NT2/D1 (cell line): Measurements from ENCODE around the gene PCDHGC4.

Source experiments
- DNase-seq: peaks from one replicate; pipeline ENCODE4 v3.0.0-alpha.2; 2011; ENCODE audit warnings: low read depth, low spot score
- H3K27me3 ChIP-seq: 2 replicates; pipeline ENCODE4 v1.6.0; 2011; ENCODE audit warnings: mild to moderate bottlenecking; ENCODE audit not compliant: insufficient read length, insufficient read depth
- H3K36me3 ChIP-seq: 2 replicates; pipeline ENCODE4 v1.6.1; 2011; ENCODE audit warnings: mild to moderate bottlenecking, low read length, mixed read lengths; ENCODE audit not compliant: insufficient read depth, insufficient read length
- H3K4me1 ChIP-seq: 2 replicates; pipeline ENCODE4 v1.5.1; 2011; ENCODE audit not compliant: insufficient read depth, insufficient read length
- H3K4me3 ChIP-seq: 2 replicates; pipeline ENCODE4 v1.5.1; 2011; ENCODE audit warnings: low read depth; ENCODE audit not compliant: insufficient read length
- H3K9ac ChIP-seq: 2 replicates; pipeline ENCODE4 v1.6.0; 2011; ENCODE audit warnings: low read depth; ENCODE audit not compliant: insufficient read length
- H3K9me3 ChIP-seq: 2 replicates; pipeline ENCODE4 v1.5.1; 2011; ENCODE audit warnings: mild to moderate bottlenecking, low read length; ENCODE audit not compliant: insufficient read depth
- SUZ12 ChIP-seq: IDR thresholded peaks from 2 replicates; pipeline ENCODE4 v1.6.1; 2011; ENCODE audit not compliant: insufficient read length, insufficient read depth; ENCODE audit errors: extremely low read depth
- YY1 ChIP-seq: IDR thresholded peaks from 2 replicates; pipeline ENCODE4 v1.6.1; 2011; ENCODE audit not compliant: insufficient read length, insufficient read depth
- ZNF274 ChIP-seq: IDR thresholded peaks from 2 replicates; pipeline ENCODE4 v1.6.1; 2011; ENCODE audit warnings: mild to moderate bottlenecking, low read depth, low read length

PCDHGC4 gene

DNA sequence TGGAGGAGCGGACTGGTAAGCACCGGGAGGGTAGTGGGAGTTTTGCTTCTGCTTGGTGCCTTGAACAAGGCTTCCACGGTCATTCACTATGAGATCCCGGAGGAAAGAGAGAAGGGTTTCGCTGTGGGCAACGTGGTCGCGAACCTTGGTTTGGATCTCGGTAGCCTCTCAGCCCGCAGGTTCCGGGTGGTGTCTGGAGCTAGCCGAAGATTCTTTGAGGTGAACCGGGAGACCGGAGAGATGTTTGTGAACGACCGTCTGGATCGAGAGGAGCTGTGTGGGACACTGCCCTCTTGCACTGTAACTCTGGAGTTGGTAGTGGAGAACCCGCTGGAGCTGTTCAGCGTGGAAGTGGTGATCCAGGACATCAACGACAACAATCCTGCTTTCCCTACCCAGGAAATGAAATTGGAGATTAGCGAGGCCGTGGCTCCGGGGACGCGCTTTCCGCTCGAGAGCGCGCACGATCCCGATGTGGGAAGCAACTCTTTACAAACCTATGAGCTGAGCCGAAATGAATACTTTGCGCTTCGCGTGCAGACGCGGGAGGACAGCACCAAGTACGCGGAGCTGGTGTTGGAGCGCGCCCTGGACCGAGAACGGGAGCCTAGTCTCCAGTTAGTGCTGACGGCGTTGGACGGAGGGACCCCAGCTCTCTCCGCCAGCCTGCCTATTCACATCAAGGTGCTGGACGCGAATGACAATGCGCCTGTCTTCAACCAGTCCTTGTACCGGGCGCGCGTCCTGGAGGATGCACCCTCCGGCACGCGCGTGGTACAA, 8.5 kb upstream of the PCDHGC4 start:
- DNase-seq, result no peak
- H3K9me3 ChIP-seq, result no peaks in the 10 kb centered on the region
- H3K4me1 ChIP-seq, result peaks cover 4% of the 10 kb centered on the region
- H3K27me3 ChIP-seq, result peaks cover 36% of the 10 kb centered on the region
- peak overlapping the region; percentile 72 for H3K4me3 ChIP-seq
- no peaks in the 10 kb centered on the region for H3K36me3 ChIP-seq
- H3K9ac ChIP-seq, result peak overlapping the region; percentile 79
- no peak for TF ChIP-seq ZNF274
- TF ChIP-seq SUZ12, result no peak
- TF ChIP-seq YY1, result no peak

DNA sequence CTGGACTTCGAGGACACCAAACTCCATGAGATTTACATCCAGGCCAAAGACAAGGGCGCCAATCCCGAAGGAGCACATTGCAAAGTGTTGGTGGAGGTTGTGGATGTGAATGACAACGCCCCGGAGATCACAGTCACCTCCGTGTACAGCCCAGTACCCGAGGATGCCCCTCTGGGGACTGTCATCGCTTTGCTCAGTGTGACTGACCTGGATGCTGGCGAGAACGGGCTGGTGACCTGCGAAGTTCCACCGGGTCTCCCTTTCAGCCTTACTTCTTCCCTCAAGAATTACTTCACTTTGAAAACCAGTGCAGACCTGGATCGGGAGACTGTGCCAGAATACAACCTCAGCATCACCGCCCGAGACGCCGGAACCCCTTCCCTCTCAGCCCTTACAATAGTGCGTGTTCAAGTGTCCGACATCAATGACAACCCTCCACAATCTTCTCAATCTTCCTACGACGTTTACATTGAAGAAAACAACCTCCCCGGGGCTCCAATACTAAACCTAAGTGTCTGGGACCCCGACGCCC, 7.7 kb upstream of the PCDHGC4 start:
- no peak for DNase-seq
- Histone ChIP-seq H3K4me1 (peaks cover 4% of the 10 kb centered on the region), H3K4me3 (peak overlapping the region; percentile 72), H3K36me3 (no peaks in the 10 kb centered on the region), H3K27me3 (peaks cover 36% of the 10 kb centered on the region), H3K9me3 (no peaks in the 10 kb centered on the region), H3K9ac (peak overlapping the region; percentile 9)
- TF ChIP-seq ZNF274, result no peak

- no peak overlapping the region for H3K4me3 ChIP-seq
Measured at GRCh38 chr5:141477815-141478214, 7.0 kb upstream of the PCDHGC4 start.

GRCh38 chr5:141478321-141478945, 6.4 kb upstream of the PCDHGC4 start:
- no peaks in the 10 kb centered on the region for H3K36me3 ChIP-seq
- H3K4me3 ChIP-seq, result no peak overlapping the region

More at GRCh38 chr5:141477815-141478214, 7.0 kb upstream of the PCDHGC4 start:
- Histone ChIP-seq H3K9me3 (no peaks in the 10 kb centered on the region), H3K36me3 (no peaks in the 10 kb centered on the region), H3K4me1 (peaks cover 4% of the 10 kb centered on the region), H3K27me3 (peaks cover 36% of the 10 kb centered on the region), H3K9ac (no peak overlapping the region)
- no peak for TF ChIP-seq SUZ12
- TF ChIP-seq ZNF274, result no peak
- TF ChIP-seq YY1, result no peak
- no peak for DNase-seq

DNA sequence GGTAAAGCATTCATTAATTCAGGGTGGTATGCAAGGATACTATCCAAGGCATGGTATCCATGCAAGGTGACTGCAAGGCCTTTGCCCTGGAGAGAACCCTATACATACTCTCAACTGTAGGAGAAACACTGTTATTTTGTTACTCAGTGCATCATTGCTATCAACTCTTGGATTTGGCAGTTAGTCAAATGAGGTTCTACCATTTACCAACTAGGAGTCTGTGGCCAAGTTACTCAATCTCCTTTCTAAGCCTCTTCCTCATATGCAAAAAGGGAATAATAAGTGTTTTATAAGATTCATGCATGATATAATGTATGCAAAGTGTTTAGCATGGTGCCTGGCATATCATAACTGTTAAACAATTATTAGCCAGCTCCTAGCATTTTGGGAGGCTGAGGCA, 5.1 kb upstream of the PCDHGC4 start:
- H3K36me3 ChIP-seq, result no peaks in the 10 kb centered on the region
- peaks cover 4% of the 10 kb centered on the region for H3K4me1 ChIP-seq
- no peak for DNase-seq
- no peaks in the 10 kb centered on the region for H3K9me3 ChIP-seq
- H3K4me3 ChIP-seq, result no peak overlapping the region
- H3K27me3 ChIP-seq, result peaks cover 28% of the 10 kb centered on the region
- no peak overlapping the region for H3K9ac ChIP-seq
- TF ChIP-seq SUZ12 (no peak), YY1 (no peak), ZNF274 (no peak)

More at GRCh38 chr5:141478321-141478945, 6.4 kb upstream of the PCDHGC4 start:
- Histone ChIP-seq H3K27me3 (peaks cover 36% of the 10 kb centered on the region), H3K9ac (no peak overlapping the region), H3K4me1 (peaks cover 4% of the 10 kb centered on the region), H3K9me3 (no peaks in the 10 kb centered on the region)
- no peak for DNase-seq
- TF ChIP-seq ZNF274 (no peak), YY1 (no peak), SUZ12 (no peak)

GRCh38 chr5:141483902-141484301, 928 bp upstream of the PCDHGC4 start:
- DNase-seq, result no peak
- peaks cover 7% of the 10 kb centered on the region for H3K36me3 ChIP-seq
- TF ChIP-seq SUZ12, result no peak
- no peak for TF ChIP-seq ZNF274
- TF ChIP-seq YY1, result no peak
- peak overlapping the region; percentile 38 for H3K4me3 ChIP-seq
- peaks cover 22% of the 10 kb centered on the region for H3K27me3 ChIP-seq
- peak overlapping the region; percentile 17 for H3K9ac ChIP-seq
- H3K9me3 ChIP-seq, result no peaks in the 10 kb centered on the region; the same call in 1 of the 2 replicates
- peaks cover under 1% of the 10 kb centered on the region for H3K4me1 ChIP-seq

- H3K4me1 ChIP-seq, result peaks cover 3% of the 10 kb centered on the region
- peaks cover 22% of the 10 kb centered on the region for H3K27me3 ChIP-seq
- TF ChIP-seq ZNF274 (no peak), YY1 (no peak), SUZ12 (no peak)
- H3K36me3 ChIP-seq, result peaks cover 7% of the 10 kb centered on the region
- H3K4me3 ChIP-seq, result peak overlapping the region; percentile 38
- peak overlapping the region; percentile 17 for H3K9ac ChIP-seq
- no peak for DNase-seq
- no peaks in the 10 kb centered on the region; the same call in 1 of the 2 replicates for H3K9me3 ChIP-seq
Measured at GRCh38 chr5:141484310-141484640, 555 bp upstream of the PCDHGC4 start.
